DOHH2 (cell line): ENCODE data around the gene AIG1.

Experiments
- EZH2phosphoT487 ChIP-seq: fragments of 200-600 bp; sonication (generic); IDR thresholded peaks from 2 replicates; pipeline ENCODE4 v1.6.1; 2017; ENCODE audit warnings: borderline replicate concordance, mild to moderate bottlenecking, antibody characterized with exemption, low read length, moderate library complexity, mixed read lengths
- TF ChIP-seq, protein P1 (sequence below): fragments of 200-600 bp; sonication (generic); IDR thresholded peaks from one replicate; pipeline ENCODE4 v1.5.1; 2014; ENCODE audit warnings: antibody characterized with exemption, mild to moderate bottlenecking, low read depth, low read length; ENCODE audit not compliant: poor library complexity, severe bottlenecking

DNA sequence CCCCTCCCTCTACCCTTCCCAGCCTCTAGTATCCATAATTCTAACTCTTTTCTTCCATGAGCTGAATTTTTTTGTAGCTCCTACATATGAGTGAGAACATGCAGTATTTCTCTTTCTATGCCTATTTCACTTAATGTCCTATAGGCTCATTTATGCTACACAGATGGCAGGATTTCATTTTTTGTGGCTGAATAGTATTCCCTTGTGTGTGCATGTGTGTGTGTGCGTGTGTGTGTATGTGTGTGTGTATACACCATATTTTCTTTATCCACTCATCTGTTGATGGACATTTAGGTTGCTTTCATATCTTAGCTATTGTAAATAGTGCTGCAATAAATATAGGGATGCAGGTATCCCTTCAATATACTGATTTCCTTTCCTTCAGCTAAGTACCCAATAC, 288.8 kb downstream of the AIG1 start:
- TF ChIP-seq, protein P1, sequence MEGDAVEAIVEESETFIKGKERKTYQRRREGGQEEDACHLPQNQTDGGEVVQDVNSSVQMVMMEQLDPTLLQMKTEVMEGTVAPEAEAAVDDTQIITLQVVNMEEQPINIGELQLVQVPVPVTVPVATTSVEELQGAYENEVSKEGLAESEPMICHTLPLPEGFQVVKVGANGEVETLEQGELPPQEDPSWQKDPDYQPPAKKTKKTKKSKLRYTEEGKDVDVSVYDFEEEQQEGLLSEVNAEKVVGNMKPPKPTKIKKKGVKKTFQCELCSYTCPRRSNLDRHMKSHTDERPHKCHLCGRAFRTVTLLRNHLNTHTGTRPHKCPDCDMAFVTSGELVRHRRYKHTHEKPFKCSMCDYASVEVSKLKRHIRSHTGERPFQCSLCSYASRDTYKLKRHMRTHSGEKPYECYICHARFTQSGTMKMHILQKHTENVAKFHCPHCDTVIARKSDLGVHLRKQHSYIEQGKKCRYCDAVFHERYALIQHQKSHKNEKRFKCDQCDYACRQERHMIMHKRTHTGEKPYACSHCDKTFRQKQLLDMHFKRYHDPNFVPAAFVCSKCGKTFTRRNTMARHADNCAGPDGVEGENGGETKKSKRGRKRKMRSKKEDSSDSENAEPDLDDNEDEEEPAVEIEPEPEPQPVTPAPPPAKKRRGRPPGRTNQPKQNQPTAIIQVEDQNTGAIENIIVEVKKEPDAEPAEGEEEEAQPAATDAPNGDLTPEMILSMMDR = no peak
- no peak for TF ChIP-seq EZH2phosphoT487
